AG04449 (cell line): Measurements from ENCODE around the gene FAM222A.

Experiments used
- CTCF ChIA-PET: fragments of 350-600 bp; formaldehyde crosslinking; extraction: SDS; loops from one replicate; lab custom pipeline; 2021; ENCODE audit warnings: antibody characterized with exemption; lab: Yijun Ruan, JAX
- POLR2A ChIA-PET: fragments of 400-600, 350-600 bp; formaldehyde crosslinking; extraction: SDS; loops from one replicate; lab custom pipeline; 2020; ENCODE audit warnings: antibody characterized with exemption, inconsistent platforms; lab: Yijun Ruan, JAX
- DNase-seq: peaks from one replicate; pipeline ENCODE4 v3.0.0-alpha.2; 2010; ENCODE audit warnings: low read depth, low spot score
- H3K4me3 ChIP-seq: 2 replicates; pipeline ENCODE4 v1.5.1; 2011; ENCODE audit warnings: low read depth, mild to moderate bottlenecking, control low read depth, low read length
- TF ChIP-seq, protein P1 (sequence below): IDR thresholded peaks from one replicate; pipeline ENCODE4 v1.5.1; 2011; ENCODE audit warnings: mild to moderate bottlenecking, moderate library complexity, low read length, control low read depth, inconsistent platforms; ENCODE audit not compliant: insufficient read depth; ENCODE audit errors: missing control alignments

Gene FAM222A

DNA sequence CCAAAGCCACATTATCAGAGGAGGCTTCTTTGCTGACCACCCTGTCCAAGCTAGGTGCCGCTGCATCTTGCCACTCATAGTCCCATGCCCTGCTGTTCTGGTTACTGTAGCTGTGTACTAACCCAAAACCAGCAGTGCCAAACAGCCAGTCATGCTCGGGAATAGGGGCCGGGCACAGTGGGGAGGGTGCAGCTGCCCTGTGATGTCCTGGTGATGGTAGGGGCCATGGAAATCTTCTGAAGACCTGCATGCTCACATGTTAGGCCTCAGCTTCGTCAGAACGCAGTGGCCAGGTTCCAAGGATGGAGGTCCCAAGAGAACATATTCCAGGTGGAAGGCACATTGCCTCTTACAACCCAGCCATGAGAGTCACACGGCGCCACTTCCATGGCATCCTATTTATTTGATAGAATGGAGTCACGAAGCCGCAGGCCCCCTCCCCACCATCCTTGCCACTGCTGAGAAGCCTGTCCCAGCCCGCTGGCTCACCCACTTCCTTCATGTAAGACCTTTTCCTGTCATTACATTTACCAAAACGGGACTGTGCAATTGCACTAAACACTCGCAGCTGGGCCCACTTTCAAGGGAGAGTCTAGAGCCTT lies 48.5 kb downstream of the FAM222A start:
- DNase-seq = no peak
- TF ChIP-seq, protein P1, sequence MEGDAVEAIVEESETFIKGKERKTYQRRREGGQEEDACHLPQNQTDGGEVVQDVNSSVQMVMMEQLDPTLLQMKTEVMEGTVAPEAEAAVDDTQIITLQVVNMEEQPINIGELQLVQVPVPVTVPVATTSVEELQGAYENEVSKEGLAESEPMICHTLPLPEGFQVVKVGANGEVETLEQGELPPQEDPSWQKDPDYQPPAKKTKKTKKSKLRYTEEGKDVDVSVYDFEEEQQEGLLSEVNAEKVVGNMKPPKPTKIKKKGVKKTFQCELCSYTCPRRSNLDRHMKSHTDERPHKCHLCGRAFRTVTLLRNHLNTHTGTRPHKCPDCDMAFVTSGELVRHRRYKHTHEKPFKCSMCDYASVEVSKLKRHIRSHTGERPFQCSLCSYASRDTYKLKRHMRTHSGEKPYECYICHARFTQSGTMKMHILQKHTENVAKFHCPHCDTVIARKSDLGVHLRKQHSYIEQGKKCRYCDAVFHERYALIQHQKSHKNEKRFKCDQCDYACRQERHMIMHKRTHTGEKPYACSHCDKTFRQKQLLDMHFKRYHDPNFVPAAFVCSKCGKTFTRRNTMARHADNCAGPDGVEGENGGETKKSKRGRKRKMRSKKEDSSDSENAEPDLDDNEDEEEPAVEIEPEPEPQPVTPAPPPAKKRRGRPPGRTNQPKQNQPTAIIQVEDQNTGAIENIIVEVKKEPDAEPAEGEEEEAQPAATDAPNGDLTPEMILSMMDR = no peak
- ChIA-PET CTCF (interaction anchor here (1.2 to 6.8 kb wide), 4 partner anchors 14 to 164 kb away, joined by 3 to 54 read pairs (median 4); no protein-coding TSS in a partner anchor), POLR2A (no interaction called here)
- no peak overlapping the region for H3K4me3 ChIP-seq

DNA sequence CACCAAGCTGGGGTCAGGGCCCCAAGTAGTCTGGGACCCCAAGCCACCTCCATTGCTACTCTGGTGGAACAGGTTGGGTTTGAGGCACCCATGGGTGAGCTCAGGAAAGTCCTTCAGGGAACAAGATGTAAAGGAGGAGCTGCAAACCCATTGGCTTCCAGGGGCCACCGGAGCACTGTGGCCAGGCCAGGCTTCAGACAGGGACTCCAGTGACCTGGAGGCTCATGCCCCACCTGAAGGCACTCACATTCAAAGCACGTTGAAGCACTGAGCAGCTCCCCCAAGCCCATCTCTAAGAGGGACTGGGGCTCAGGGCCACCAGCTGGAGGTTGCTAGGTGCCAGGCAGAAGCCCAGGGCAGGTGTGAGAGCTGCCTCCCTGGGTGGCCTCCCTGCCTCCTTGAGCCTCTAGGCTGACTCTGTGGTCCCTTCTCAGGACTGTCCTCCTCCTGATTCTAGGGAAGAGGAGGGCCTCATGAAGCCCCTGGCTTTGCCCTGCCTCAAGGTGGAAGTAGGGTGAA lies 49.1 kb downstream of the FAM222A start:
- CTCF ChIA-PET = interaction anchor here (1.4 to 6.8 kb wide), 2 partner anchors 13 to 42 kb away, joined by 3 to 54 read pairs; no protein-coding TSS in a partner anchor
- DNase-seq = no peak
- H3K4me3 ChIP-seq = no peak overlapping the region
- TF ChIP-seq, protein P1 = no peak
- POLR2A ChIA-PET = no interaction called here

DNA sequence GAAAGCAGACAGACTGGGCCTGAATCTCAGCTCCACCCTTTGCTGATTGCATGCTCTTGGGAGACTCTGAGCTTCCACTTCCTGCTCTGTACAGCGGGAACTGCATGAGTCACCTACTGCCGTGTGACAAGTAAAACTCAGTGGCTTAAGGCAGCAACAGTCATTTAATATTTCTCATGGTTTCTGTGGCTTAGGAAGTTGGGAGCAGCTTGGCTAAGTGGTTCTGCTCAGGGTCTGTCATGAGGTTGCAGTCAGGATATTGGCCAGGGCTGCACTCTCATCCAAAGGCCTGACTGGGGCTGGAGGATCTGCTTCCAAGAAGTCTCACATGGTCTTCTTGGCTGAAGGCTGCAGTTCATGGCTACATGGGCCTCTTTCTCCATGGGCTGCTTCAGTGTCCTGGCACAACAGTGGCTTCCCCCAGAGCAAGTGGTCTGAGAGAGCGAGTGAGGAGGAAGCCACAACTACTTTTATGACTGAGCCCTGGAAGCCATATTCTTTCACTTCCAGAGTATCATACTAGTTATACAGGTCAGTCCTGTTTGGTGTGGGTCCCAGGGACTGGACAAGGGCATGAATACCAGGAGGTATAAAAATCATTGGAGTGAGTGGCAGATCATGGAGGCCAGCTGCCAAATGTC lies 49.7 kb downstream of the FAM222A start:
- ChIA-PET POLR2A (no interaction called here), CTCF (interaction anchor here (1.4 to 6.8 kb wide), 4 partner anchors 12 to 336 kb away, joined by 3 to 54 read pairs (median 8); no protein-coding TSS in a partner anchor)
- H3K4me3 ChIP-seq = no peak overlapping the region
- DNase-seq = no peak
- TF ChIP-seq, protein P1 = no peak

DNA sequence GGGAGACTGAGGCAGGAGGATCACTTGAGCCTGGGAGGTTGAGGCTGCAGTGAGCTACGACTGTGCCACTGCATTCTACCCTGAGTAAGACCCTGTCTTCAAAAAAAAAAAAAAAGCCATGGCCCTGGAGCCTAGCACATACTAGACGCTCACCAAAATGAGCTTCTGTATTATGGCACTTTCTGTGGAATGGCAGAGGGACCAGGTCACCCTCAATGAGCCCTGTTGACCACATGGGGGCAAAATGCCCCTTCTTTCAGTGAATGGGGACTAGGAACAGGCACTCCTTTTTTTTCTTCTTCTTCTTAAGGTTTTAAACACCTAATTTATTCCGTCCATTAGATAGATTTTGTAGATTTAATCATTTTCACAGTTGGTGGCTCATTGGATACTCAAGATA lies 50.5 kb downstream of the FAM222A start:
- ChIA-PET CTCF (interaction anchor here (2.0 to 6.8 kb wide), 3 partner anchors 12 to 336 kb away, joined by 6 to 54 read pairs (median 10); no protein-coding TSS in a partner anchor), POLR2A (no interaction called here)
- H3K4me3 ChIP-seq = no peak overlapping the region
- no peak for DNase-seq
- TF ChIP-seq, protein P1 = no peak

DNA sequence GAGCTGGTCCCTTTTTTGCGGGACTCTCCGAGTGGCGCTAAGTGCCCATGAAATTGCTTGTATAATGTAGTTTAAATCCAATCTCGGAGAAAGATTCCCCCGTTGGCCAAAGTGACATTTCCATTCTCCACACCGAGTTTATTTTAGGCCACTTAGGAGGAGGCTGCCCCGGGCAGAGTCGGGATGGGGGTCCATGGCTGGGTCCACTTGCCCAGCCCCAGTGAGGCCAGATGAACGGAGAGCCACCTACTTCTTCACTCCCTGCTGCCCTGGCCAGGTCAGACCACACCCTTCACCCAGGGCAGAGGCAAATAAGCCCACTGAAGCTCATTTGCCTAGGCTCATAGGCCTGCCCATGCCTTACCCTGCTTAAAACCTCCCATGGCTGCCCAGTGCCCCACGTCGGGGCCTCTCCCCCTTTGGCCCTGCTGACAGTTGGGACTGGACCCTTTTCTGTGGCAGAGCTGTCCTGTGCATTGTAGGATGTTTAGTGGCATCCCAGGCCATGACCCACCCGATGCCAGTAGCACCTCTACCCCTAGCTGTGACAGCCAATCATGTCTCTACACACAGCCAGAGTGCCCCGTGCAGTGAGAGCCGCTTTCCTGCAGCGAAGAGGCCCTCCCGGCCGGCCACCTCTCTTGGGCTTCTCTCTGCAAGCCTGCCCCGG lies 51.3 kb downstream of the FAM222A start:
- H3K4me3 ChIP-seq = no peak overlapping the region
- CTCF ChIA-PET = interaction anchor here (1.3 to 6.8 kb wide), 4 partner anchors 11 to 337 kb away, joined by 4 to 54 read pairs (median 8); no protein-coding TSS in a partner anchor
- POLR2A ChIA-PET = no interaction called here
- TF ChIP-seq, protein P1 = no peak
- no peak for DNase-seq
